HG03045 (cell line): ENCODE results near the gene HS6ST1.

Experiments used
- ATAC-seq: cut with Tn5 transposase; IDR thresholded peaks from one replicate; pipeline ENCODE4 v1.9.1; 2021; ENCODE audit warnings: mild to moderate bottlenecking, moderate library complexity; ENCODE audit not compliant: unreplicated experiment

HS6ST1 gene

DNA sequence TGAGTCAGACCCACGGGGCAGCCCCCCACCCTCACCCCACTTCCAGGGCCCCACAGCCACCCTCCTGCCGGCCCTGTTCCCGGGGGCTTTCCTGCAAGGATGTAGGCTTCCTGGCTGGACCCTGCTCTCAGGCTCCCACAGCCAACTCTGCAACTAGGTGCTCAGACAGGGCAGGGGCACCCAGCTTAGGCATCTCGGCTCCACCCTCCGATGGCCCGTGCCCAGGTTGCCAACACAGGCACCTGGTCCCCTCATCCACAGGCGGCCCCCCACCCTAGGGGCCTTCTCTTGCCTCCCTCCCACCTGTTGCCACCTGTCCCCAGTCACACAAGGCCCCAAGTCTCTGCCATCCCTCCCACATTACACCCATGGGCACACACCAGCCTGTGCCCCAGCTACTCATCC is 34.6 kb downstream of the HS6ST1 start:
- ATAC-seq: no peak

DNA sequence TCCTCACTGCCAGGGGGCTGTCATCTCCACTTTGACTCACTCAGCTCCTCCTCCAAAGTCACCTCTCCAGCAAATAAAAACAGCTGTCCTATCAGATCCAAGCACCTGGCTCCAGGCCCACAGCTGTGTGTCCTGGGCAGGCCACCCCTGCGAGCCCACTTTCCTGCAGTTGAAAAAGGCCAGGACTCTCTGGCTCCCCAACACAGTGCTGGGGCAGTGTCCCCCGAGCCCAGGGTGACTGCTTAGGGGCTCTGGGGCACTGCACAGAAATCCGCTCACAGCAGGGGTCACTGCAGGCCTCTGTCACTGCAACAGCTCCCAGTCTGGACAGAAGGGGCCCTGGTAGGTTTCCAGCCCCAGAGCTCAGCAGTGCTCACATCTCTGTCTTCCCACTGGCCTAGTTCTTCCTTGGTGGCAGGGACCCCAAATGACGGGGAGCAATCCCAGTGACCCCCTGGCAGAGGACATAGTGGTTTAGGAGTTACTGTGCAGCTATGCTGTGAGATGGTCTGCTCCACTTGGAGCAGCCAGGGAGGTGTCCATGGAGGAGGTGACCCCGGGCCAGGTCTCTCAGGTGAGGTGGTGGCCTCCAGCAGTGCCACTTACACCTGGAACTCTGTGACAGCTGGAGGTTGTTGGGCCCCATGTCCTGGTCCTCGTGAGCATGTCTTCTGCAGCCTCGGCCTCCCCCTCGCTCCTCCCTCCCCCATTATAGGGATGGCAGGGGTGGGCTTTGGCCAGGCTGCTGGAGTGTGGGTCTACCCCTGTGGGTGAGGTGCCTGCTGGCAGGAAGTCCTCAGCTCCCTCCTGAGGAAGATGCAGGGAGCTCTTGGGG is 35.5 kb downstream of the HS6ST1 start:
- ATAC-seq: no peak

DNA sequence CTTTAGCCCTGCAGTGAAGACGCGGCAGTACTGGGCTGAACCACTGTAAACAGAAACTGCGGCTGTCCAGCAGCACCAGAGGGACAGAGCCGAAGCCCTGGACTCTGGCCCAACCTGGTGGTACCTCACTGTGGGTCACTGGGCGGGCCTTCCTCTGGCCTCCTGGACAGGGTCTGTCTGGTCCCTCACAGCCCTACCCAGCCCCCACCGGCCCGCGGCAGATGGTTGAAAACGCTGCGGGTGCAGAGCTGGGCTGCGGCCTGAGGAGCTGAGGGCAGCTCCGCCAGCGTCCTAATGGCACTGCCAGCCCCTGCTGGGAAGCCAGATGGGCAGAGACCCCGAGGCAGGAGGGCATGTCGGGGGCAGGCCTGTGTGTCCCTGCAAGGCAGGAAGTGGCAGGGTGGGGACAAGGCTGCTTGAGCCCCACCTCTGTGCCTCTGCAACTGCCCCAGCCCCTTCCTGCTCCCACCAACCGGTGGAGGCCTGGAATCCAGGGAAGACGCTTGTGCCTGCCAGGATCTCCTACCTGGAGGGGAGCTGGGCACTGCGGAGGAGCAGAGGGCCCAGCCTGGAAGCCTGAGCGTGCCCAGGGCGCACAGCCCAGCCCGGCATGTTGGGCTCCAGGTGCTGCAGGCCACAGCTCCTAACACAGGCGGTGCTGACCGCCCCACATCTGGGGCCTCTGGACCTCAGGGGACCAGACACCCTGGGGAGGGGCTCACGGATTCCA is 36.3 kb downstream of the HS6ST1 start:
- ATAC-seq: no peak

DNA sequence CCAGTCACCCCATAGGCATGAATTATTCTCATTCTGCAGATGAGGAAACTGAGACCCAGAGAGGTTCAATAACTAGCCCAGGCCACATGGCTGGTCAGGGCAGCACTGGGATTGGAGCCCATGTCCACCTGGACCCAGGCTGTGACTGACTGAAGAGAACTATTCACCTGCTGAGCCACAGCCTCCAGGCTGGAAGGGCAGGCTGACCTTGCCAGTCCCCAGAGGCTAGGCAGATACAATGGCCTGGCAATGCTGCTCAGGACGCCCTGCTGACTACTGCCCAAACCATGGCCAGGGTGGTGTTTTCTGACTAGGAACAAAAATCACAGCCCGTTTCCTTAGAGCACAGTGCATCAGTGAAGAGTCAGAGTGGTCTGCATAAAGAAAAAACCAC is 36.8 kb downstream of the HS6ST1 start:
- ATAC-seq: no peak

DNA sequence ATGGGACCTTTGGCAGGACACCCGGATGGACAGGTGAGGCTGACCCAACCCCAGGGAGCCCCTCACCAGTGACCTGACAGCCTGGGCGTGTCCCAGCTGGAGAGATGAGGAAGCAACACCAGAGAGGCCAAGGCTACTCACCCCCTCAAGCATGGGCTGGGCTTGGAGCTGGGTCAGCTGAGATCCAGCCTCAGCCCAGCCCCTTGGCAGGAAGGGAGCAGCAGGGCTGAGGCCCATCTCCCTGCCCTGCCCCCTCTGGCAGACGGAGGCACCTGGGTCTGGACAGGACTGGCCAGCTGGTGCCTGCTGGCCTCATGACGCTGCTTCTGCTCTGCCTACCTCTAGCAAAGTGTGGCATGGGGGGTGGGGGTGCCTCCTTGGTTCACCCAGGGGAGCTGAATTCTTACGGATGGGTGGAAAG is 37.8 kb downstream of the HS6ST1 start:
- no peak for ATAC-seq

DNA sequence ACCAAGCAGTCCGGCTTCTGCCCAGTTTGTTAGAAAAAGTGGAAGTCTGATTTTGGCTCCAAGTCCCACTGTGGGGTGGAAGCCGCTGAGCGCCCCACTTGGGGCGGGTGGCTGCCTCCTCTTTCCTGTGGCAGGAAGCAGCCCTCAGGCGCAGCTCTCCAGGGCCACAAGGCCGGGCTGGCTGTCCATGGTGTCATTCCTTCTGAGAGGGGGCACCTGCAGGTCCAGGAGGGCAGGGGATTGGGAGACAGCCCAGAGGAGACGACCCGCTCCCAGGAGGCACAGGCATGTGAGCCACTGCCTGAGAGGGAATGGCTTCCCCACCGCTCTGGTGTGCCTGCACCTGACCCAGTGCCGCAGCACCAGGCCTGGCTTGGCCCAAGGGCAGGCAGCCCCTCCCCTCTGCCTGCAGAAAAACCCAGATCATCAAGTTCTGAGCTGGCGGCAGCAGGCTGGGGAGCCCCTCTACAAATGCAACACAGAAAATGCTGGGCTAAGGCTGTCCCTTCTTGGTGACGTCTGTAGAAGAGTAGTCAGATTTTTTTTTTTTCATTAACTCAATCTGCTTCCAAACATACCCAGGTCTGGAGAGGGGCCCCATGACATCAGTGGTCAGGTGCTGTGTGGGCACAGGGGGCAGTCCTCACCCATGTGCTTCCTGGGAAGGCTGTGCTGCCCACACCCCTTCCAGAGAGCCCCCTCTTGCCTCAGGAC is 38.4 kb downstream of the HS6ST1 start:
- no peak for ATAC-seq

DNA sequence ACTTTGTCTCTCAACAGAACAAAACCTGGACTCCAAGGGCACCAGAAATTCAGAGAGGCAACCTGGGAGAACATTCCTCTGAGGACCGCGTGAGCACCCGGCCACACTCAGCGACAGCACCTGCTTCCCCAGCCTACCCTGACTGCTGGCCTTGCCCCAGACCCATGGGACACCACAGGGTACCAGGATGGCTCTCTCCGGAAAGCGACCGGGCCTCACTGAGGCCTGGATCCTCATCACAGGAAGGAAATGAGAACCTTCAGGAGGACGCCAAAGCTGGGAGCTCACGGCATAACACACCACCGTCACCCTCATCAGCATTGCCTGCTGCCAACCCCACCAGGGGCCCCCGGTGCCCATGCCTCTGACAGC is 38.9 kb downstream of the HS6ST1 start:
- no peak for ATAC-seq

DNA sequence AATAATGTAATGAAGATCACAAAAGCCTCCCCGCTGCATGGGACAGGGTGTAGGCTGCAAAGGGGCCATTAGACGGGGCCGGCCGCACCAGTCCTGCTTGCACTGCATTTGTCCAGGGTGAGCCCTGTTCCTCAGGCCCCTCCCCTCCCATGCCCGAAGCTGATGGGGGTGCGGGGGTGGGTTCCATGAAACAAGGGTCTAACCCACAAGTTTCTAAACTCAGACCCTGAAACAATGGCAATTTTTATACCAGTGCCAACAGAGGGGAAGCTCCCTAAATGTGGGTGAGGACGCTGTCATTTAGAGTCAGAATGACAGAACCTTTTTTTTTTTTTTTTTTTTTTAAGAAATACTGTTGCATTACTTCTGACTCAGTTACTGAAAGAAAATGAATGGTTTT is 39.7 kb downstream of the HS6ST1 start:
- no peak for ATAC-seq

DNA sequence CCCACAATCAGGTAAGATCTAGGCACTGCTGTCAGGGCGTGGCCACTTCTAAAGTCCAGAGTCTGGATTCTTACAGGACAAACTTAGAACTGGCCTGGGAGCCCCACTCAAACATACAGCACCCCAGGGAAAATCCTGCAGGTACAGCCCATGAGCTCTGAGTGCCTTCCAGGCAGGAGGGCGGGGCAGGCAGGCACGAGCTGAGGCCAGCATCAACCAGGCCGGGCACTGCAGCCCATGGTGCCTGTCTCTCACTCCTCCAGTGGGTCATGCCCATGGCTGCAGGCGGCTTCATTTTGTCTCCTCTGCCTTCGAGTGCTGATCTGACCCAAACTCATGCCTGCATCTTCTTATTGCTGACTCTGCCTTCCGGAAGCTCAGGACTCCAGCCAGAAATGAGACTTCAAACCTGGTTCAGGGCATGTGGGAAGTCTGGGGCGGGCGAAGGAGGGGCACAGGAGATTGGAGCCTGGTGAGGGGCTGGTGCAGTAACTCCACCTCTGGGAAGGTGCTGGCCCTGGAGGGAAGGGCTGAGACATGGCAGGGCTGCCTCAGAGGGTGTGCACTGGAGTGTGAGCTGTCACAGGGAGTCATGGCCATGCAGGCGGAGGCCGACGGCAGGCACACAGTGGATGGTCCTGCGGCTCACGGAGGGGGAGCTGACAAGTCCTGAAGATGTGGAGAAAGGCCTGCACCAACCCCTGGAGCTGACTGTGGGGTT is 40.5 kb downstream of the HS6ST1 start:
- no peak for ATAC-seq

DNA sequence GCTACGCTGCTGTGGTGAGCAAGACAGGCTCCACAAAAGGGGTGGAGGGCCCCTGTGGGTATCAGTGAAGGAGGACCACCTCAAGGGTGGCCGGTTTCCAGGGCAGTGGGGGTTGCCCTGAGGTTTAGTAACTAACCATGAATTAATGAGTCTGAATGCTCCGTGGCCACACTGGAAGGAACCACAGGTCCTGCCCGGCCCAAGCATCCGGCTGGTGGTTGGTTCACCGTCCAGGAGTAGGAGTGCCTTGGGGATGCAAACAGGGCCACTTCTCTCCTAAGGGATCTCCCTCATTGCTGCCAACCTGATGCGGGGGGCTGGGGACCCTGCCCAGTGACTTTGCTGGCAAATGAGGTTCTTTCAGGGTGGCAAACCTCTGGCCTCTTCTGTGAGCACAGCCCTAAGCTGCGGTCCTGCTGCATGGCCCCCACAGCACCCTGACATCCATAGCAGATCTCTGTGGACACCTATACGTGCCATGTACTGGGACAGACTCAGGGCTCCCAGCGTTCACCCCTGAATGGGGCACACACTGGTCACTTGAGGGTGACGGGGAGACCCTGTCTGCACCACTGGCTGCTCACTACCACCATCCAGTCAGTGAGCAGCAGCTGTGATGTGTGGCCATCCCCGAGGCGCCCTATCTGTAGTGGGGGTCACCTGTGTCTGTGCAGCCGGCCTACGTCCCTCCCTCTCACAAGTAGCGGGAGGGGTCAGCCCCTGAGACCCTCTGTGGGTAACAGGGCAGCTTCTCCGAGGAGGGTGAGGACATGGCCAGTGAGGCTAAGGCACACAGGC is 41.6 kb downstream of the HS6ST1 start:
- no peak for ATAC-seq

DNA sequence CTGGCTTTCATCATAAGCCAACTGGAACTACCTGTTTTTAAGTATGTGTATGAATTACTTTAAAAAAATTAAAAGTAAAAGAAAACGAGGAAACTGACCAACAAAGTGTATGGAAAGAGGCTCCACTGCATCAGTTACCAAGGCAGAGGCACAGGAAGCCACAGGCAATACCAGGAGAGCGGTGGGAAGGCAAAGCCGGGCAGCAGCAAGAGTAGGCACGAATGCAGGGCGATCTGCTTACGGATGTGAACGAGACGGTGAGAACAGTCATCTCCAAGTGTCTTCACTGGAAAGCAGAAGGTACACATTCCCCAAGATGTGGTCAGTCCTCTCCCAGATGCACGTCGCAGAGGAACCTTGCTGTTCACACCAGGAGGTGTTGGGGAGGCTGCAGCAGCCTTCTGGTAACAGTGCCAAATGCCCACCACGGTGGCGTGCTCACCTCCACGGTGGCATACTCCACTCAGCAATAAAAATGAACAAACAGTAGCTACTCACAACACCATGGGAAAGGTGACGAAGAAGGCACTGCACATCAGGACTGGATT is 43.1 kb downstream of the HS6ST1 start:
- no peak for ATAC-seq

DNA sequence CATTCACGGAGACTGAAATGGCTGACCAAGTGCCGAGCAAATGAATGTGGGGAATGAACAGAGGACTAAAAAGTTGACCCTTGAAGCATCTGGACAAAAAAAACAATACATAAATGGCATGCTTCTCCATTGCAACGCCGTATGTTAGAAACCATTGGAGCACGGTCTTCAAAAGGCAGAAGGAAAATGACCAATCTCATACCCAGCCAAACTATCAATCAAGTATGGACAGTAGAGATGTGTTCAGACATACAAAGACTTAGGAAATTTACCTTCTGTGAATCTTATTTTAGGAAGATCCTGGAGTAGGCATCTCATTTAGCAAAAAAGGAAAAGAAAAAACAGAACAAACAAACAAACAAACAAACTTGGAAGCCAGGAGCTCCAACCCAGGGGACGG is 44.5 kb downstream of the HS6ST1 start:
- no peak for ATAC-seq

DNA sequence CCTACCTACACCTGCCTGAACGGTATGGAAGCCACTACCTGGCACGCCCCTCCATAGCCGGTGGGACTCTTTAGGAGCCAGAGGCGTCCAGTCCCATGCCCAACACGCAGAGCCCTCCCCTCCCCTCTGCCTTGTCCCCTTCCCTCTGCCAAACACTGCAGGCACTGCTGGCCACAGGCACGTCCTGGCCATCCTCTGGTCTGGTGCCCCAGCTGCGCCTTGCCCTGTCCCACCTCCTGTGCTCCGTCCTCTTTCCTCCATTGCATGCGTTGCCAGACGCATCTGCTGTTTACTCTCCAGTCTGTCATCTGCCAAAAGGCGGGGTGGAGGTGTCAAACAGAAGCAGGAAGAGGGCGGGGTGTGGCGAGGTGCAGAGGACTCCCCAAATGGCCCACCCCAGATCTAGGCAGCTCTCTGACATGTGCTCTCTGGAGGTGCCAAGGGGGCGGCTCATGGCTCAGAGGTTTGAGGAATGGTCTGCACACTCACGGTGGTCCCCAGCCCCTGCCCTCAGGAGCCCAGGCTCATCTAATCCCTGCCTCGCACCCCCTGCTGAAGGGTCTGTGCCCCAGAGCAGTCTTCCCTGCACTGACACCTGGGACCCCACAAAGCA is 45.1 kb downstream of the HS6ST1 start:
- no peak for ATAC-seq

DNA sequence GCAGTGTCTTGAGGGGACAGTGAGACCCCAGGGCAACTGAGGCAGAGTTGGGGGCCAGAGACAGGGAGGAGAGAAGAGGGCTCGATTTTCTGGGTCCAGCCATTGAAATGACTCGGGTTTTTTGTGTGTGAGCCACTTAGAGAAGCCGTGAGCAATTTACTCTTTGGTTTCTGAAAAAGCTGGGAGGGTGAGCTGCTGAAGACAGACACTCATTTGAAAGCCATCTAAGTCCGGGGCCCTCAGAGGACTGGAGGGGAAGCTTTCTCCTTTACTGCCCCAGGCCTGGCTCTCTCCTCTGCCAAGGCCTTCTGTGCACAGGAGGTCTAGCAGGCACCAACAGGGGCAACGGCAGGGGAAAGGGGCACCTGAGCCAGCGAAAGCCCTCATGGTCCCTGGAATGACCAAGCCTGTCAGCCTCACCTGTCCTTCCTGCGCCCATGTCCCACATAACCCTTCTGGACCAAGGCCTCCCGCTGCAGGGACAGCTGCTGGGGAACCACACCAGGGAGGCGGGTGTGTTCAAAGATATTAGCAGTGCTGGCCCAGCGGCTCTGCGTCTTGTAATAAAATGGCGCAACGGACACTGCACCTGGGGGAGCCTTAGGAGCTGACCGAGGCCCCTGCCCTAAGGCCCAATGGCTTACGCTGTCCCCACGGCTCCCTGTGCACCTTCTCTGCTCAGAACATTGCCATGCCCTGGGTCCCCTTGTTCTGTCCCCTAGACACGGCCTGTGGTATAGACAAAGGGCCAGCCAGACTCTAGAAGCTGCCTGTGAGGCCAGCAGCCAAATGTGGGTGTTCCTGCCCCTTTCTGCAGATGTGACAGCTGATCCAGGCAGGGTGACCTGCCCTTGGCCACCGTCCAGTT is 45.8 kb downstream of the HS6ST1 start:
- ATAC-seq: no peak

DNA sequence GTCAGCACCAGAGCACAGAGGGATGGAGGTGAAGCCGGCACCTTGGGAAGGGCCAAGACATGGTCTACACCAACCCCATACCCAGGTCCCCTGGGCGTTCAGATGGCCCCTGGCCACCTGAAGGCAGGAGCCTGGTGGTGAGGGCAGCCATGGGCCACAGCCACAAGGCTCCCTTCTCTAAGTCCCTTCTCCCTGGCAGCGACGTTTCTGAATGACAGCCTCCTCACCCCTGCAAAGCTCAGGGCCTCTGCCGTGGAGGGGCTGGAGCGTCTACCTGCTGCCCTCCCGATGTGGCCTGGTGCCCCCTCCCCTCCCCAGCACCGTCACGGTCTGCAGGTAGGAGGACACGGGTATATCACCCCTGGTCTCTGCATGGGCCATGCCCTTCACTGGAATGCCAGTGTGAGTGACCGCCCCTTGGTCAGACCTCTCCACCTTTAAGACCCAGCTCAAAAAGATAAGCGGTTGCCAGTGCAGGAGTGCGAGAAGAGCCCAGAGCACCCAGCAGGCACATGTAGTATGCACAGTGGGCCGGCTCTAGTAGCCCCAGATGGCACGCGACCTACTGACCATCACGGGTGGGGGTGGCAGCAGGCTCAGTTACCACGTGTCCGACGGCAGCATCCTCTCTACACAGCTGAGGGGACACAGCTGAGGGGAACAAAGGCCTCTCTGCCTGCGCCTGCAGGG is 46.6 kb downstream of the HS6ST1 start:
- ATAC-seq: no peak

DNA sequence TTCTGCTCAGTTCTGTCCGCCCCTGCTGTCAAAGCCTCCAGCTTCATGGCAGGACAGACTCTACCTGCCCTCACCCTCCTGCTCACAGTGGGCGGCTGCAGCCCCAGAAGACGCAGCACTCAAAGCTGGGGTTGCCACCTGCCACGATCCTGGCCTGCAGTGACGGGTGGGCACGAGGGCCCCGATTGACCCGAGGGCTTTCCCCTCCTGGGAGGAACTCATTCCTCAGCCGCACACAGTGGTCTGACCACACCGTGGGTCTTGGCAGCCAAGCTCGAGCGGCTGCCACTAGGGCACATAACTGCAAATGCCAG is 47.1 kb downstream of the HS6ST1 start:
- ATAC-seq: no peak

DNA sequence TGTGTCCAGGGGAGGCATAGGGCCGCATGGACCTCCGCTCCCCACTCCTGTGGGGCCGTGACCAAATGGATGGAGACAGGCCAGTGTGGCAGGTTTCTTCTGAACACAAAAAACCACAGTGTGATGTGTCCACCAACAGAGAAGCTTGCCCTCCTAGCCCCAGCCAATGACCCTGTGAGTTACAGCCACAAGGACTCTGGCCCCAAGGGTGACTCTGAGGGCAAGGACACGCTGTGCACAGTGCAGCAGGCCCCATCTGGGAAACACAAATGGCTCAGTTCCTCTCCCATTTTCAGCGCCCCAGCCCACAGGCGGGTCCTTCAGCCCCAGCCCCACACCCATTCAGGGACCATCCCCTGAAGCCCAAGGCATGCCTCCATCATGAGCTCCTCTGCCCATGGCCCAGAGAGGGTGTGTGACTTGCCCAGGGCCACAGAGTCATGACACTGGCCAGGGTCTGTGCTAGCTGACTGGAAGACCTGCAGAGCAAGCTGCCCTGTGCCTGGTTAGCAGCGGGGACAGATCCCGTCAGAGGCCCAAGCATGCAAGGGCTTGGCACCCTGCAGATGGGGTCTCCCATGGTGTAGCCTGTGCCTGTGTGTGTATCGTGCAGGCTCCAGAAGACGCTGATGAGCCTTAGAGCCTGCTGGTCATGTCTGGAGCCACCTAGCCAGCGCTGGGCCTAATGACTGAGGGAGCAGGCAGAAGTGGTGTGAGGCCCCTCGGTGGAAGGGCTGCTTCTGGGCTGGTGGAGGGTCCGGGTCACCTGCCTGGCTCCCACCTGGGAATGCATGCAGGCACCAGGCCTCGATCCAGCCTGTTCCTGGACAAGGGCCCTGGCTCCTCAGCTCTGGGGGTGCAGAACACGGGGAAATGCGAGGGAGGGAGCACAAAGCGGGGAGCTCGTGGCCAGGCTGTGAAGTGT is 47.7 kb downstream of the HS6ST1 start:
- ATAC-seq: no peak
